HUES48 (cell line): Measurements from ENCODE around the gene FRMD1.

Experiments
- H3K27ac ChIP-seq: one replicate; pipeline ENCODE4 v1.7.0; 2013; ENCODE audit warnings: low read depth, low read length, inconsistent platforms
- H3K27me3 ChIP-seq: 2 replicates; pipeline ENCODE4 v1.6.1; 2013; ENCODE audit warnings: mild to moderate bottlenecking, low read length; ENCODE audit not compliant: control insufficient read depth, insufficient read depth
- H3K36me3 ChIP-seq: 2 replicates; pipeline ENCODE4 v1.6.1; 2013; ENCODE audit warnings: low read length; ENCODE audit not compliant: control insufficient read depth, insufficient read depth
- H3K4me1 ChIP-seq: 2 replicates; pipeline ENCODE4 v1.6.1; 2013; ENCODE audit warnings: mild to moderate bottlenecking, low read length; ENCODE audit not compliant: control insufficient read depth, insufficient read depth
- H3K4me3 ChIP-seq: 2 replicates; pipeline ENCODE4 v1.5.1; 2013; ENCODE audit warnings: mild to moderate bottlenecking, low read depth, low read length
- H3K9ac ChIP-seq: 2 replicates; pipeline ENCODE4 v1.6.1; 2013; ENCODE audit warnings: mild to moderate bottlenecking, low read depth, low read length, moderate library complexity
- H3K9me3 ChIP-seq: 2 replicates; pipeline ENCODE4 v1.6.1; 2013; ENCODE audit warnings: low read length; ENCODE audit not compliant: control insufficient read depth, insufficient read depth

The FRMD1 gene

DNA sequence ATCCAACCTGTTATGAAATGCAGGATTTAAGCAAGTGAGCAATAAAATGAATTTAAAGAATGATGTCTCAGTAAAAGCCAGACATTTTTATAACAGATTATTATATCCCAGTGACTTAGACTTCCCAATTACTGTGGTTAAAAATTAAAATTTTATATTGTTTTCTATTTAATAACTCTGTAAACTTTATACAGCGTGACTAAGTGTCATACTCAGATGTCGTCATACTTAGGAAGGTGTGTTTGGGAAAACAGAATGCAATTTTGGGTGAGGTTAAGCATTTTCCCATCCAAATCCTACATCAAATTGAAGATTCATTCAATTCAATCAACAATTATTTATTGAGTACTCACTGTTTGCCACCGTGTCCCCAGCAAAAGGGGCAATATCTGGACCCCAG is 31.4 kb upstream of the FRMD1 start:
- Histone ChIP-seq H3K9ac (no peak overlapping the region), H3K9me3 (no peaks in the 10 kb centered on the region), H3K27ac (no peak overlapping the region), H3K4me3 (no peak overlapping the region), H3K36me3 (no peaks in the 10 kb centered on the region), H3K27me3 (no peaks in the 10 kb centered on the region), H3K4me1 (no peaks in the 10 kb centered on the region)

DNA sequence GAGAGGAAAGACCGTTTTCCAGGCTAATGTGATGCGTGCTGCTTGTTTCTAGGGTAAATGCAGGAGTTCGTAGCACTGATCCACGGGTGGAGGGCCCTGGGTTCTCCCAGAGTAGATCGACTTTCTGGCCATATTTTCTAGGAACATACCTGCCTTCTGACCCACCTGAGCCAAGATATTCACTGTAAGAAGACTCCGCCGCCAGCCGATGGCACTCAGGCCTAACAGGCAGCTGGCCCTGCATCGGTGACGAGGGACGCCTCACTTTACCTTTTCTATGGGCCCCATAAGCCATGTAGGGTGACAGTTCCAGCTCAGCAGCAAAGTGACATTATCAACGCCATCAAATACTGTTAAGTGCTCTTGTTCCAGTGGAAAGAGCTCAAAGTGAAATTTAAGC is 30.2 kb upstream of the FRMD1 start:
- no peaks in the 10 kb centered on the region for H3K36me3 ChIP-seq
- H3K27ac ChIP-seq = no peak overlapping the region
- H3K4me1 ChIP-seq = no peaks in the 10 kb centered on the region
- H3K4me3 ChIP-seq = no peak overlapping the region
- H3K27me3 ChIP-seq = no peaks in the 10 kb centered on the region
- no peak overlapping the region for H3K9ac ChIP-seq
- H3K9me3 ChIP-seq = no peaks in the 10 kb centered on the region

DNA sequence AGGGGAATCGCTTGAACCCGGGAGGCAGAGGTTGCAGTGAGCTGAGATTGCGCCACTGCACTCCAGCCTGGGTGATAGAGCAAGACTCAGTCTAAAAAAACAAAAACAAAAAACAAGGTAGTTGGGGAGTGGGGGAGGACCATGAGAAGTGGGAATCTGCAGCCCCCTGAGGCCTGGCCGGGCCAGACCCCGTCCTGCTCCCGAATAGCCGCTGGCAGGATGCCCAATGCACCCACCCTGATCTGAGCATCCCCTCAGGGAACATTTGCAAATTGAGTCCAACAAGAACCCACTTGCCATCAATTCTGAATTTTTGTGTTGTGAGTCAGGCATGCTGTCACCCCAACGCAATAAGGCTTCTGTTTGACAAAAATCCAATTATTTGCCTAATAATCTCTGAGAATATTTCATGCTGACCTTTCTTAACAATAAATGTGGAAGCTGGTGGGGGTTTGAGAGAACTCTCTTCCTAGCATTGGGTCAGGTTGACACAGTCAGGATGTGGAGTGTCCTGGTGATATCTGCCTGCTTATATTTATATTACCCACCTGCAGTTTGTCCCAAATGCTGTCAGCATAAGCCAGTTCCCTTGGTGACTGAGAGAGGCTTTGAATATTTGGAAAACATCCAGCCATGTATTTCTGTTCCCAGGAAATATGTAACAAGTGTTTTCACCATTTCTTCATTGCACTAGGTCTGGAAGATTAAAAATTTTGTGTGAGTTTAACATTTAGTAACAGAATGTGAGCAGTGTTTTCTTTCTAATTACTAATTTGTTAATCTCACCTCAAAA is 28.4 kb upstream of the FRMD1 start:
- H3K9ac ChIP-seq = no peak overlapping the region
- peaks cover 12% of the 10 kb centered on the region for H3K27me3 ChIP-seq
- no peak overlapping the region for H3K4me3 ChIP-seq
- no peaks in the 10 kb centered on the region for H3K9me3 ChIP-seq
- peaks cover 5% of the 10 kb centered on the region; the same call in 1 of the 2 replicates for H3K4me1 ChIP-seq
- no peaks in the 10 kb centered on the region for H3K36me3 ChIP-seq
- H3K27ac ChIP-seq = no peak overlapping the region

DNA sequence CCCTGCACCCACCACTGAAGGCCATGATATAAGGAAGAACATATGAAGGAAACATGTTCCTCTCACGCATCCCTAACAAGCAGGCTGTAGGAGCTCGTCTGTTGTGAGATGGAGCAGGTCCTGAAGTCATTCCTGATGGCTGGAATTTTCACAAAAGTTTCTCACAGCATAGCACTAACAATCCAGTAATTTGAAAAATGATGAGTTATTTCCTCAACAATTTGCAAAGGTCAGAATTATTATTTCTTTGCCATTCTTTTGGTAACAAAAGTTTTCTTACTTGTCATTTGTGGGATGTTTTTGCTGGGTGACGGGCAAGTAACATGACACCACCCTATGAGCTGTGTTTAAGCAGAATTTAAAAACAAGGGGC is 27.6 kb upstream of the FRMD1 start:
- H3K4me3 ChIP-seq = no peak overlapping the region
- H3K27ac ChIP-seq = no peak overlapping the region
- H3K9me3 ChIP-seq = no peaks in the 10 kb centered on the region
- H3K9ac ChIP-seq = no peak overlapping the region
- H3K27me3 ChIP-seq = peaks cover 20% of the 10 kb centered on the region
- no peaks in the 10 kb centered on the region for H3K36me3 ChIP-seq
- H3K4me1 ChIP-seq = peaks cover 10% of the 10 kb centered on the region

DNA sequence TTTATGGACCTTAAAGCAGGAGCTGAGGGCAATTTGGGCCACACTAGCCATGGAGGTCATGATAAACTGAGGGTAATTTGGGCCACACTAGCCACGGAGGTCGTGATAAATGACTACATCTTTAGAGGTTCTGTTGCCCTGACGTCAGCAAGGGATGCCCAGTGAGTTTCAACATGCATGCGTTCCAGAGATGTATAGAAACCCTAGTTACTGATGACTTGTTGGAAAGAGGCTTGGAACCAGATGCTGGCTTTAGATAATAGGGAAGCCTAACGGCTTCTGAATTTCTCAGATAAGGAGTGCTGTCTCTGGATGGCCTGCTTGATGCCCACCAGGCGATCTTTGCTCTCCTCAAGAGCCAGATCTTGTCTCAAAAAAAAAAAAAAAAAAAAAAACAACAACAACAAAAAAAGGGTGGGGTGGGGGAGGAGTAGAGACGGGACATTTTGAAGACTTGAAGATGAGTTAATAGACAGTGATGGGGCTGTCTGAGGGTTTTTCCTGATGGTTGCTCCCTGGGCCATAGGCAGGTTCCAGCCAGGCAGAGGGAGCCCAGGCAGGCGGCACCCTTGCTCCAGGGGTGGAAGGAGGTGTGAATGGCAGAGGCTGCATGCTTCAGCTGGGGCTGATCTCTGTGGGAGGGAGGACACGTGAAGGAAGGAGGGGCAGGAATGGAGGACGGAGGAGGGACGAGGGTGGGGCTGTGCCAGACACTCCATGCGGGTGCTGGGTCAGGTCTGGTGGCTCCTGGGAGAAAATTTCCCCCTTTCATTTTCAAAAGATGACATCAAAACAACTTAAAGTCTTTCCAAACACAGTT is 27.0 kb upstream of the FRMD1 start:
- Histone ChIP-seq H3K27me3 (peaks cover 26% of the 10 kb centered on the region), H3K36me3 (no peaks in the 10 kb centered on the region), H3K4me1 (peaks cover 10% of the 10 kb centered on the region), H3K9ac (no peak overlapping the region), H3K9me3 (no peaks in the 10 kb centered on the region), H3K4me3 (no peak overlapping the region), H3K27ac (no peak overlapping the region)

DNA sequence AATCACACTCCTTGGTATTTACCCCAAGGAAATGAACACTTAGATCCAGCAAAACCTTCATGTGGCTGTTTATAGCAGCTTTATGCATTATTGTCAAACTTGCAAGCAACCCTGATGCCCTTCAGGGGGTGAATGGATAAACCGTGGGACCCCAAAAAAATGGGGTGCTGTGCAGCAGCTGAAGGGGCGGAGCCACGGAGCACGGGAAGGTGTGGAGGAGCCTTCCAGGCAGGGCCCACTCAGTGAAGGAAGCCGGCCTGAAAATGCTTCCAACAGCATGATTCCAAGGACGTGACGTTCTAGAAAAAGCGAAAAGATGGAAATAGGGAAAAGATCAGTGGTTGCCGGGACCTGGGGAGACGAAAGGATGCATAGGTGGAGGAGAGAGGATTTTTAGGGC is 25.6 kb upstream of the FRMD1 start:
- no peaks in the 10 kb centered on the region for H3K36me3 ChIP-seq
- peaks cover 10% of the 10 kb centered on the region for H3K4me1 ChIP-seq
- H3K9me3 ChIP-seq = no peaks in the 10 kb centered on the region
- H3K9ac ChIP-seq = no peak overlapping the region
- peaks cover 37% of the 10 kb centered on the region for H3K27me3 ChIP-seq
- no peak overlapping the region for H3K4me3 ChIP-seq
- no peak overlapping the region for H3K27ac ChIP-seq

DNA sequence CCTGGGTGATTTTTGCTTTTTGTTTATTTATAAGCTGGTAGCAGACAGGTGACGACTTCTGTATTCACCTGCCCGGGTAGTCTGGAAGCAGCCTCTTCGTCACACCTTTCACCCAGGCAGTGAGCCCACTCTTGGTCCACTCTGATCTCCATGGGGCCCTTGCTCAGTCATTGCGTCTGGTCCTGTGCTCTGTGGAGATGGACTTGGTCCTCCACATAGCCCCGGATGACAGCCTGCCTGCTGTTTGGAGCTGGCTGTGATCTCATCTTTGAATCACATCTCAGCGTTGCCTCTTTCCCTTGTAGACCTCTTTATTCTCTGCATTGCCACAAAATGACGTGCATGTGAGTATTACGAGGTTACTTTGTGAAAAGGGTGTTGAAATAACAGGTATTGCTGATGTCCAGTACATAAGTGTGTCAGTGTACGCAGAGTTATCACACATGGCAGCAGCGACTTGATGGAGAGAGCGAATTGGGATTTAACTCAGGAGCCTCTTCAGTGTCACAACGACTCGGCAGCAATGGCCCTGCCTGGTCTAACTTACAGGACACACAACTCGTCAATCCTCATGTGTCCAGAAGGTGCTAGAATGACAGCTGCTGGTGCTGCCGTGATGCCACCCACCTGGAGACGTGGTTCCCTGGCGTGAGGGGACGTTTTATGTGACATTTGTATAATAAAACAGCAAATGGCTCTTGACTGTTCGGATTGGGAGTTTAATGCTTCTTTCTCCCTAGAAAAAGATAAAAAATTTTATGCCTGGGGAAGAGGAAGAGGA is 24.2 kb upstream of the FRMD1 start:
- no peak overlapping the region for H3K27ac ChIP-seq

DNA sequence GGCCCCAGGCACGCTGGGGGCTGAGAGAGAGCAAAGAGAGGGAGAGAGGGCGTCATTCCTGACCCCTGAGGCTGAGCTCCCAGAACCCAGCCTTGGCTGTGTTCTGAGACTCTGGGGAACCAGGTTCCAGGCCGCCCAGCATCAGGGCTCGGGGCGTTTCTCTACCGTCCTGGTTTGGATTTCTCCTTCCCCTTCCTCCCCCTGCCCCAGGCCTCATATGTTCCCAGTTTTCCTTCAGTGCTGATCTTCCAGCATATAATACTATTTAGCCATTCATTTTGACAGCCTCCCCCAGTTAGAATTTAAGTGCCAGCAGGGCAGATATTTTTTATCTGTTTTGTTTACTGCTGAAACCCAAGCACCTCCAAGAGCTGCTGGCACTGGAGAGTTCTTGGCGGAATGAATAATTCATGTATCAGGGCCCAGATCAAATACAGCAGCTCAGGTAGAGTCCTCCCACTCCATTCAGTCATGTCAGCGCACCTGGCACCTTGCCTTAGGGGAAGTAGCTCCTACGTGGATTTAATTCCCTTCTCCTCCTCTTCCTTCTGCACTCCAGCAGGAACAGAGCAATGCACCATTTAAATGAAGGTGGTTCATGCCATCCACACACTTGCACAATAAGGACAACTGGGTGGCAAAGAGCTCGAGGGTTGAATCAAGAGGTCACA is 23.4 kb upstream of the FRMD1 start:
- Histone ChIP-seq H3K9me3 (no peaks in the 10 kb centered on the region), H3K36me3 (no peaks in the 10 kb centered on the region), H3K27ac (no peak overlapping the region), H3K4me3 (peak overlapping the region; percentile 55; the same call in 1 of the 2 replicates), H3K27me3 (peaks cover 42% of the 10 kb centered on the region), H3K4me1 (peaks cover 18% of the 10 kb centered on the region), H3K9ac (no peak overlapping the region)

More for the DNA sequence above, 24.2 kb upstream of the FRMD1 start:
- no peak overlapping the region for H3K9ac ChIP-seq
- H3K36me3 ChIP-seq = no peaks in the 10 kb centered on the region
- peaks cover 42% of the 10 kb centered on the region for H3K27me3 ChIP-seq
- H3K4me1 ChIP-seq = peaks cover 18% of the 10 kb centered on the region
- H3K4me3 ChIP-seq = no peak overlapping the region
- no peaks in the 10 kb centered on the region for H3K9me3 ChIP-seq

DNA sequence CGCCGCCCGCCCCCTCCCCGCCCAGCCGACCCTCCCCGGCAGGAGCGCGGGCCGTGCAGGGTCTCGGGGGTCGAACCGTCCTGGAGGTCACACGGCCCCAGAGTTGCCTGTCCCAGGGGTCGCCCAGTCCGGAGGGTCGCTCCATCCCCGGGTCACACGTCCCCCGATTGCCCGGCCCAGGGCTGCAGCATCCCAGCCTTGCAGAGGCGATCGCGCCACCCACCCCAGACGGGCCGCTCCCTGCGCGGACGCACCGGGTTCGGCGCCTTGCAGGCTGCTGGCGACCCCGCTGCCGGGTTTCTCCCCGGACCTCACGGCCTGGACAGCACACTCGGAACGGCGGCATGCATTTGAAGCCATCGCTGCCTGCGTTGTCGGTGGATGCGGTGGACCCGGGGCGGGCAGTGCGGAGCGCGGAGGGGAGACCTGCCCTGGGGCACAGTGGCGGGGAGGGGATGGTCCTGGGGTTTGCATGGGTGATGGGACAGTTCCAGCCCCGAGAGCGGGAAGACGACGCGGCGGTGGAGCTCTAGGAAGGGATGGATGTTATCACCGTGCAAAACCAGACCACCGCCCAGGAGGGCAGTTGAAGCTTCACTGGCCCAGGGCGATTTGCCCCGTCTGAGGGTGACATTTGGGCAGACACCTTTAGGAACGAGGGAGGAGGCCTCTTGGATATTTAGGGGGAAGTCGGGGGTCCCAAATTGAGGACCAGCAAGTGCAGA is 22.7 kb upstream of the FRMD1 start:
- H3K36me3 ChIP-seq = no peaks in the 10 kb centered on the region
- H3K4me3 ChIP-seq = peak overlapping the region; percentile 55
- no peaks in the 10 kb centered on the region for H3K9me3 ChIP-seq
- H3K27ac ChIP-seq = no peak overlapping the region
- H3K9ac ChIP-seq = no peak overlapping the region
- peaks cover 18% of the 10 kb centered on the region for H3K4me1 ChIP-seq
- peaks cover 42% of the 10 kb centered on the region for H3K27me3 ChIP-seq
